Measurements from ENCODE around the gene RBFA.

- TF ChIP-seq CTCF (conservative IDR thresholded peaks at IDR 0.05 in 1 of 2, IDR thresholded peaks at IDR 0.05 in 1 of 2; ENCODE audit: extremely low read depth in 1 of 2, insufficient read depth in 1 of 2, low read depth in 1 of 2, low read length in 2 of 2) (peak in 1 of 2 donors; percentile 18), EZH2 (IDR thresholded peaks at IDR 0.05; ENCODE audit: borderline replicate concordance, low read length) (no peak)
These were observed 46.2 kb upstream of the RBFA start for GRCh38 chr18:79988071-79988450.

Measured in mammary epithelial cell (primary cell).